NCI-H1417 (cell line): ENCODE data around the gene EXOC4.
"Not testable (repeated sequence)": the region's sequence is repeated elsewhere in the genome, so short reads cannot be mapped to it uniquely, and the experiment has no call there.

Experiments
- DNase-seq, 3 experiments: peaks; one replicate each; lab custom pipeline; 2025; lab: John Stamatoyannopoulos, UW

Gene EXOC4

GRCh38 chr7:134068670-134069069 lies 815.8 kb downstream of the EXOC4 start:
- DNase-seq, result no peak

DNA sequence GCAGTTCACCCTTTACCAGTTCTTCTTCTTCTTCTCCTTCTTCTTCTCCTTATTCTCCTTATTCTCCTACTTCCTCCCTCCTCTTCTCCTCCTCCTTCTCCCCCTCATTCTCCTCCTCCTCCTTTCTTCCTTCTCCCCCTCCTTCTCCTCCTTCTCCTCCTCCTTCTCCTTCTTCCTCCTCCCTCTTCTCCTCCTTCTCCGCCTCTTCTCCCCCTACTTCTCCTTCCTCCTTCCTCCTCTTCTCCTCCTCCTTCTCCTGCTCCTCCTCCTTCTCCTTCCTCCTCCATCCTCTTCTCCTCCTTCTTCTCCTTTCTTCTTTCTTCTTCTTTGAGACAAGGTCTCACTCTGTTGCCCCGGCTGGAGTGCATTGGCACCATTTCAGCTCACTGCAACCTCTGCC lies 816.3 kb downstream of the EXOC4 start:
- DNase-seq, result no peak

DNA sequence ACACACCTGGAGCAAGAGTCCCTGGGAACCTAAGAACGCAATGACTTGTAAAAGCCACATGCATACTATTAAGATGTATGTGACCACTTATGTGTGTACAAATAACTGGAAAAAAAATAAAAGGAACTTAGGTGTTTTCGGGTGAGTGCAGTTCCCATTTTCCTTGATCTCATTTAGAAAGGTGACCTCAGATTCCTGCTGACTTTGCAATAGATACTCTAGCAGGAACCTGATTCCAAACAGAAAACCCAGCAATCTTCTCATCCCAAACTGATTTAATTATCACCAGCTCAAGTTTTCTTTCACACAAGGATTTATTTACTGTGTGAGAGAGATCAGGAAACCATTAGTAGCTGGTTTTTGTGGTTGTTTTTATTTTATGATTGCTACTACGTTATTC lies 817.8 kb downstream of the EXOC4 start:
- no peak for DNase-seq

GRCh38 chr7:134071355-134072331 lies 818.8 kb downstream of the EXOC4 start:
- DNase-seq, result no peak

GRCh38 chr7:134073276-134073675 lies 820.4 kb downstream of the EXOC4 start:
- DNase-seq, result no peak

DNA sequence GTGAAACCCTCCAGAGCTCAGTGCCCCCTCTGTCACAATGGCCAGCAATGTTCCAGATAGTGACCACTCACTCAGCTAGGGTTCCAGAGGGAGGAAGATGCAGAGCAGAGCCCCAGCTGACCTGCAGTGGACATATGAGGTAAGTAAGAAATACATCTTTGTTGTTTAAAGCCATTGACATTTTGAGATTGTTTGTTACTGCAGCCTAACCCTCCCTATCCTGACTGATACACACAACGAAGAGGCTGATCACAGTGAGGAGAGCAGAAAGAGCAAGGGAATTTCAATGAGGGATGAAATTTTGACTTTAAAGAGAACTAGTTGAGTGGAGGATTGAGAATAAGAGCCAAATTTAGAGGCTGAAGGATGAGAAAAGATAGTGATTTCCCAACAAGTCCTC lies 822.9 kb downstream of the EXOC4 start:
- no peak for DNase-seq

DNA sequence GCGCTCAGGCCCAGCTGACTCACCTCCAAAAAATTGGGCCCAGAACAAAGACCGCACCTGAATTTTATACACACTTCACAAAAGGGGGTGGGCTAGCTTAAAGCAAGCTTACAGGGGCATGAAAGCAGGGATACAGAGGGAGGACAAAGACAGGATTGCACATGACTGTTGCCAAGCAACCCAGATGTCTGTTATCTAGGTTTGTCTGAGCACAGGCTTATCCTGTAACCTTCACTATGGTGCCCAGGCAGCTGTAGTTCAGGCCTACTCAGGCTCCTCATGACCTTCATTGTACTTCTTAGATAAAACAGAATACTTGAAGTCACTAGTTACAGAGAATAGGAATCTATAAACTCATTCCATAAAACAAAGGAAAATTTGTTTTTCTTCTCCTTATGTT lies 824.7 kb downstream of the EXOC4 start:
- not testable (repeated sequence) for DNase-seq

DNA sequence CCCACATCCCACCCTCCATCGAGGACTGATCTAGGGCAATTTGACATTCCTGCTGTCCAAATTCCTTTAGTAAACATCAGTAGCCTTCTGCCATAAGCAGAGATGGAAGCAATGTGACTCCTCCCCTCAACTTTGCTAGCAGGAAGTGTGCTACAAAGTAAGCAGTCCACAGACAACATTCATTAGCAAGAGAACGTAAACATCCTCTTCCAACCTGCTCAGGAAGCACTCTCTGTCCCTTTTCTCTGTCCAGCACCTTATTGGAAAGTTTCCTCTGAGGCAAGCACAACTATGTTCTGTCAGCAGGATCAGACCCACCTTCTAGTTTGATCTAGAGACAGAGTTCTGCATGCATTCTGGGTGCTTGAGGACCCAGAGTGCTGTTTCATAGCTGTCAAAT lies 826.1 kb downstream of the EXOC4 start:
- DNase-seq, result no peak

GRCh38 chr7:134081695-134082094 lies 828.8 kb downstream of the EXOC4 start:
- DNase-seq, result no peak

- DNase-seq, result no peak
These were observed 831.0 kb downstream of the EXOC4 start for GRCh38 chr7:134083766-134084487.

DNA sequence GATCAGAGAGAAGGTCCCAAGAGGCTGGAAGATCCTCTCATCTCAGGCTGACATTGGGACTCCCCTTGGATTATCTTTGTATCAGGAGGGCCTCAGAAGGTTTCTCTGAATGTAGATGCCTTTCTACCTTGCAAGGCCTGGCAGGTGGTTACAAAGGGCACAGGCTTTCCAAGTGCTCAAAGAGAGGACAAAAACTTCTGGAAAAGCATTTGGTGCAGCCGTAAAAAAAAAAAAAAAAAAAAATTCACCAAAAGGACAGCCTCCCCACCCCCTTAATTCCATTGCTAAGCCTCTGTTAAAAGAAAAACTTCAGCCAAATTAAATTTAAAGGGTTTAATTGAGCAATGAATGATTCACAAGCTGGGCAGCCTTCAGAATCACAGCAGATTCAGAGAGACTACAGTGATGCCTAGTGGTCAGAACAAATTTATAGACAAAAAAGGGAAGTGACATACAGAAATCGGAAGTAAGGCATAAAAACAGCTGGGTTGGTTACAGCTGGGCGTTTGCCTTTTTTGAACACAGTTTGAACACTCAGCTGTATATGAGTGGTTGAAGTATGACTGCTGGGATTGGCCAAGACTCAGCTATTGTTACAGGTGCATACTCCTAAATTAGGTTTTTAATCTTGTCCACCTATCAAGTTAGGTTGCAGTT lies 831.7 kb downstream of the EXOC4 start:
- no peak for DNase-seq

- DNase-seq, result no peak
These were observed 832.4 kb downstream of the EXOC4 start for GRCh38 chr7:134085311-134085710.

DNA sequence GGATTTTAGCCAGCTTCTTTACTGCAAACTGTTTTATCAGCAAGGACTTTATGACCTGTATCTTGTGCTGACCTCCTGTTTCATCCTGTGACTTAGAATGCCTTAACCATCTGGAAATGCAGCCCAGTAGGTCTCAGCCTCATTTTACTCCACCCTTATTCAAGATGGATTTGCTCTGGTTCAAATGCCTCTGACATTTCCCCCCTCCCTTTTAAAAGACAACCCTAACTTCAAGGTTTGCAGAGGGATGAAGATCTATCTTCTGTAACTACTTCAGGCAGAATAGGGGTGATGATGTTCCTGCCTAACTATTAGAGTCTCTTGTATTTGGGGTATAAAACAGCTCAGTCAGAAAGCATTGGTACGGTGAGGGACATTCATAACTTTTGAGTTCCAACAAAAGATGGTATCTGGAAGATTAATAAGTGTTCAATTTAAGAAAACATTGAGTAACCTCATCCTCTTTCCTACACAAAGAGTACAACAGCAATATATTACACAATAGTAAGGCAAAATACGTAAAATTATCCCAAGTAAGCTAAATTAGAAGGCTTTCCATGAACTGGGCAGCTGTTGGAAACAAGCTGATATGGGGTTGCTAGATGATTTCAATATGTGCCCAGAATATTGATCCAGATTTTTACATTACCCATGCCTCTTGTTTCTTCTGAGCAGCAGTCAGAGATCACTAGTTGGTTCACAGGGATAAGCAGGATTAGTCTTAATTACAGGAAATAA lies 834.3 kb downstream of the EXOC4 start:
- no peak for DNase-seq

DNA sequence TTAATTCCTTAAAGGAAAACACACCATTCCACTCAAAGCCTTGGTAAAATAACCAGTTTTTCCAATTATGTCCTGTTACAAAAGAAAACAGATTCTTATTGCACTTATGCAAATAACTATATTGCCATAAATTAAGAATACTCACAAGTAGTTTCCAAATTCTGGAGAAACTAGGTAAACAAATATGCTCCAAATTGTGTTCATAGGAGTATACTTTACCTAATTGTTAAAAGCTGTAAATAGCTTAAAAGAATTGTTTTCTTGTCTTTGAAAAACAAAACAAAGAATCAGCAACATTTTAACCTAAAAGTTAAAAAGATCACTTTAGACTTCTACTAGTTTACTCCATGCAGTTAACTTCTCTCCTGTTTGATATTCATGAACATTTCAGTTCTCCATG lies 835.3 kb downstream of the EXOC4 start:
- no peak for DNase-seq

- peak in 1 of 3 experiments; percentile 46 for DNase-seq
These were observed 836.6 kb downstream of the EXOC4 start for GRCh38 chr7:134089446-134089845.

GRCh38 chr7:134098072-134098471 lies 845.2 kb downstream of the EXOC4 start:
- no peak for DNase-seq

DNA sequence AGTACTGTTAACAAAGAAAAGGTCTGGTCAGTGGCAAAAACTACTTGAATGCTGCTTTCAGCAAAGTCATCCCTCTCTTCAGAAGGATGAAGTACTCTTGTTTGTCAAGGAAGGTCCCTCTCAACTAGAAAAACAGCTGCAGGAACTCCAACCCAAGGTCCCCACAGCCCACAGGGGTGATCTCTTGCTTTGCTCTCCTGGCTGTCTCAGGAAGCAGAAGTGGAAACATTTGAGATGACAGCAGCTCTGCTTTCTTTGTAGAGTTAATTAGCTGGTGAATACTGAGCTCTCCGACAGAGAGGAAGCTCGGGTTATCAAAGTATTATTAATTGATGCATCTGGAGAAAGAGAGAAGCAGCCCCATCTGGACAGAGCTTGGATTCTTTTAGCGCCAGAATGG lies 848.8 kb downstream of the EXOC4 start:
- peak in 1 of 3 experiments; percentile 9 for DNase-seq

GRCh38 chr7:134104166-134104565 lies 851.3 kb downstream of the EXOC4 start:
- DNase-seq, result peak in 1 of 3 experiments; percentile 37

GRCh38 chr7:134105841-134106240 lies 853.0 kb downstream of the EXOC4 start:
- no peak for DNase-seq

DNA sequence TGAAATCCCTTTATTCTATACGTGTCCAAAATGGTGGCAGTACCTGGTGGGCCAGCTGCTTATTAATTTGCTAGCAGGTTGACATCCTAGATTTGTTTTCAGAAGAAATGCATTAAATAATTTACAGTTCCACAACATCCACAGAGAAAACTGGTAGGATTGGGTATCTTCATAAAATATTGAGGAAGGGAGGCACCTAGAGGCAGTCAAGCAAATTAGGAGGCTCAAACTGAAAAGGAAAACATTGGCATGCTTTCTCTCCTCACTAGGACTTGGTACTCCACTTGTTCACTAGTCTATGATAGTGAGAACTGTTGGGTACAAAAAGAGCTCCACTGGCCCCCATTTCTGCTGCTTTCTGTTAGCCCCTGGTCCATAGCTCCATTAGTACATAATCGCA lies 855.9 kb downstream of the EXOC4 start:
- peak in 1 of 3 experiments; percentile 21 for DNase-seq

DNA sequence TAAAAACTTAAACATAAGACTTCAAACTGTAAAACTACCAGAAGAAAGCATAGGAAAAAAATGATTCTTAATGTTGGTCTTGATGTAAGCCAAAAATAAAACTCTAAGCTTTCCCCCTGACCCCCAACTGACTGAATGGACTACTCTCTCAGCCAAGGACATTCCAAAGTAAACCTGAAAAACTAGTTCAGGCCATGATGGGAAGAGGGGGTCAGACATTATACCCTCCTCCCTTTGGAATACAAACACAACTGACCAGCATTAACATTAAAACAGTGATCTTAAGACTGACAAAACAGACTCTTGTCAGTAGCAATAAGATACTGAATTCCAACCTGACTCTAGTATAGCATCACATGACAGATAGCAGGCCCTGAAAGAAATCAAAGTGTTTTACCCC lies 860.8 kb downstream of the EXOC4 start:
- no peak for DNase-seq

GRCh38 chr7:134114992-134115391 lies 862.1 kb downstream of the EXOC4 start:
- no peak for DNase-seq
